GM21528 (cell line): ENCODE results near the gene CCDC192.
"Not testable (repeated sequence)": the region's sequence is repeated elsewhere in the genome, so short reads cannot be mapped to it uniquely, and the experiment has no call there.

Experiments used
- ATAC-seq: cut with Tn5 transposase; IDR thresholded peaks from one replicate; pipeline ENCODE4 v1.9.1; 2021; ENCODE audit warnings: mild to moderate bottlenecking, moderate library complexity; ENCODE audit not compliant: unreplicated experiment, low FRiP score

Gene CCDC192

DNA sequence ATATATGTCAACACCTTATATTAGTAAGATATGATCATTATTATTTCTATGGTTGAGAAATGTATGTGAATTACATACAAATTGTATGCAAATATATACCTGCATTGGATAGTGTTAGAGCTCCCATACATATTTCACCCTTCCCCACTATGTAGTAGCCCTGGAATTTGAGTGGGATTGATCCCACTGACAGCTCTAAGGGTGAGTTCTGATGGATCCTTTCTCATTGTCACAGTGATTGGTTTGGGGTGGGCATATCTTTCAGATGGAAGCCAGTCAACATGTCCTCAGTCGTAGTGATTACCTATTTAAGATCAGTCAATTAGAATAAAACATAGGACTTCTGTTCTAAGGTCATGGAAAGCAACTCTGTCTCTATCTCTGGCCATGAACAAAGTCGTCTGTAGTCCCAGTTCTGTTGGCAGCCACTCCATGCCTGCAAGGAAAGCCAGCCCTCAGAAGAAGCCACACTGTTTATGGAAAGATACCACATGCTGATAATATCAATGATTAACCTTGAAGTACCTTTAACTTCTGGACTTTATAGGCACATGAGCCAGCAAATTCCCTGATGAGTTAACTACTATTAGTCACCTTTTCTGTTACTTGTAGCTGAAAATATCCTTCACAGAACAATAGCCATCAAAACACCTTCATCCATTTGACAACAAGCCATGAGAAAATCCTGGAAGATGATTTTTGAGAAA is 5.1 kb upstream of the CCDC192 start:
- ATAC-seq: no peak

DNA sequence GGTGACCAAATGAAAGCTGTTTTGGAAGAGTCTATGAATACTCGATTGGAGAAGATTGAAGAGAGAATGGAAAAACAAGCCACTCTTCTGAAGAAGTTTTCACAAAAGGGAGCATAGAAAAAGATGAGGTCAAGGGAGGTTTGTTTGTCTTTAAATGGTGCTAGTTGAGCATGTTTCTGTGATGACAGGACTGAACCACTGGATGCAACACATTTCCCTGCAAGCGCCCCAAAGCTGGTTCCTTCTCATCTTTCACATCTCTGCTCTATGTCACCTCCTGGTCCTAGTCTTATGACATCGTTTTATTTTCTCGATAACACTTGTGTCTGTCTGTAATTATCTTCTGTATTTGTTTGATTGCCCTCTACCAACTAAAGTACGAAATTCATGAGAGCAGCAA is 3.8 kb upstream of the CCDC192 start:
- ATAC-seq: no peak

GRCh38 chr5:127700237-127700766 is 2.9 kb upstream of the CCDC192 start:
- no peak for ATAC-seq

- no peak for ATAC-seq
These were observed 757 bp upstream of the CCDC192 start for GRCh38 chr5:127702434-127702833.

GRCh38 chr5:127705120-127705892 is 2.1 kb downstream of the CCDC192 start:
- no peak for ATAC-seq

- ATAC-seq: no peak
These were observed 3.5 kb downstream of the CCDC192 start for GRCh38 chr5:127706691-127707090.

DNA sequence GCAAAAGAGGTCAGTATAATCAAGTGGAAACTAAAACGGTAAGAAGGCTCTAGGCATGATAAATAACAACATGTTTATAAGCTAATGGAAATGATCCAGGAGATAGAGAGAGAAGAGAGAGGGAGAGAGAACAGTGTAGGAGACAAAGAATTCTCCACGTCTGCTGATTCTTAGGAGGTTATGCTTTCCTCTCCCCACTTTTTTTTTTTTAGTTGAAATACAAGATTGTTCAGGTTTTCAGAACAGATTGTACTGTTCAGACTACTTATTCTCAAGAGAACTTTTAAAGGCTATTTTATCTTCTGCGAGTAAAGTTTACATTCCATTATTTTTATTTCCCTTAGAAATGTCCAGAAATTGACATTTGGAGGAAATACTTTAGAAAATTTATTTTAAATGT is 4.0 kb downstream of the CCDC192 start:
- no peak for ATAC-seq

DNA sequence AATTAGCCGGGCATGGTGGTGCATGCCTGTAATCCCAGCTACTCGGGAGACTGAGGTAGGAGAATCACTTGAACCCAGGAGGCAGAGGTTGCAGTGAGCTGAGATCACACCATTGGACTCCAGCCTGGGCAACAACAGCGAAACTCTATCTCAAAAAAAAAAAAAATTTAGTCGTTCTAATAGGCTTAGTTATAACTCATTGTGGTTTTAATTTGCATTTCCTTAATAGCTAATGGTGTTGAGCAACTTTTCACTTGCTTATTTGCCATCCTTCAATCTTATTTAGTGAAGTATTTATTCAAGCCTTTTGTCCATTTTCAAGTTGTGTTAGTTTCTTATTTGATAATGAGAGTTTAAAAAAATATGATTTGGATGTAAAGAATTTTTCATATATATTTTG is 9.9 kb downstream of the CCDC192 start:
- not testable (repeated sequence) for ATAC-seq

- ATAC-seq: no peak
These were observed 15.0 kb downstream of the CCDC192 start for GRCh38 chr5:127718181-127718580.

DNA sequence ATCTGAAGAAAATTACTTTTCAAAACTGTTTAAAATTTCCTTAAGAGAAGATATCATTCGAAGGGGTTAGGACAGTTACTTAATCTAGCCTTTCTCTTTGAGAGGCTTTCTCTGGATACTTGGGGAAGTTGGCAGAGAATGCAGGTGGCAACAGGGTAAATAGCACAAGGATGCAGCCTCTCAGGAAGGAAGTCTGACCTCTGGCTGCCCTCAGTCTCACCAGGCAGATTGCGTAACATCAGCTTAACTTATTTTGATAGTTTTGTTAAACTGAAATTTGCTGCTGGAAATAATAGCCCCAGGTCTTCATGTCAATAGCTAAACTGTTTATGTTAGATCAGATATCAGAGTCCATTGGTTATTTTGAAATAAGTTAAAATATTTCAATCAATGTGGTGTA is 20.4 kb downstream of the CCDC192 start:
- no peak for ATAC-seq

DNA sequence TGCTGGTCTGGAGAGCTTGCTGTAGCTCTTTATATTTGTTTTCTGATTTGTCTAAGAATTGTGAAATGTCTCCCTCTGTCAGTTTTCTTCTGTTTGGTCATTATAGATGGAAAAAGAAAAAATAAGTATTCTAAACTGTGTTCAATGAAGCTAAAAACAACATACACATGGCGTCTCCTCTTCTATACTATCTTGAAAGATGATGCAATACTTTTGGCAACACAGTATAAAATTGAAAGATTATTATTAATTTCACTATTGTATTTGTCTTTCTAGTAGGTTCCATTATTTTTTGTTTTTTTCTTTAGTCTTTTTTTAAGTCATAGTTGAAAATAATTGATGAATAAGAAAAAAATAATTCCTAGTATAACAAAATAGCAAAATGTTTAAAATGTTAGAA is 22.5 kb downstream of the CCDC192 start:
- no peak for ATAC-seq

- ATAC-seq: no peak
These were observed 29.8 kb downstream of the CCDC192 start for GRCh38 chr5:127732963-127733362.

GRCh38 chr5:127739348-127739747 is 36.2 kb downstream of the CCDC192 start:
- ATAC-seq: not testable (repeated sequence)

GRCh38 chr5:127739807-127740384 is 36.7 kb downstream of the CCDC192 start:
- no peak for ATAC-seq

- no peak for ATAC-seq
These were observed 38.2 kb downstream of the CCDC192 start for GRCh38 chr5:127741412-127741811.

DNA sequence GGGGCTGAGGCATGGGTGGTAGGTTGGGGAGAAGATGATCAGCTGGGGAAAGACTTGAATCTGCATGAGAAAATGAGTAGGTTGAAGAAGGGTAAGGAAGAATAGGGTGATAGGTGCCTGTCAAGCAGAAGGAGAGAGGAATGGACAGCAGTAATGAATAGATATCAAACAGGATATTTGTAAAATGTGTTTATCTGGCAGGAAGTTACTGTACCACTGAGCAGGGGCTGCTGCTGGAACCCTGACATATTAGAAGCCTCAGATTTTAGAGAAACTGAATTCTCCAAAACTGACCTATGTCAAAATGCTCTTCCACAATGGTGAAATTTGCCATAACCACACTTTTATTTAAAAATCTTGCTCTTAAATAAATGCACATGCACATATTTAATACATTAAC is 41.0 kb downstream of the CCDC192 start:
- no peak for ATAC-seq

DNA sequence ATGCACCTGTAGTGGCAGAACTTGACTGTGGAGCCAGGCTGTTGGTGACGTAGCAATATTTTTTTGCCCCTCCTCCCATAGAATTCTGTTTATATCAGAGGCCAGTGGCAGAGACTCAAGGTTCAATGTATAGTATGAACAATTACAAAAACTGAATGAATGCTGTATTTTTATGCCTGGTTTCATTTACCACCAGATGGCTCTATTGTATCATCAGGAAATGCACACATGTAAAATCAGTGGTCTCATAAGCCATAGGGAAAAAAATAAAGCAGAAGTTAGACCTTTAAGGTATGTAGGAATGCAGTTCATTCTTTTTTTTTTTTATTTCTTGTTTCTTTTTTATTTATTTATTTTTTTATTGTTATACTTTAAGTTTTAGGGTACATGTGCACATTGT is 43.6 kb downstream of the CCDC192 start:
- ATAC-seq: no peak

- not testable (repeated sequence) for ATAC-seq
These were observed 49.5 kb downstream of the CCDC192 start for GRCh38 chr5:127752503-127753265.

DNA sequence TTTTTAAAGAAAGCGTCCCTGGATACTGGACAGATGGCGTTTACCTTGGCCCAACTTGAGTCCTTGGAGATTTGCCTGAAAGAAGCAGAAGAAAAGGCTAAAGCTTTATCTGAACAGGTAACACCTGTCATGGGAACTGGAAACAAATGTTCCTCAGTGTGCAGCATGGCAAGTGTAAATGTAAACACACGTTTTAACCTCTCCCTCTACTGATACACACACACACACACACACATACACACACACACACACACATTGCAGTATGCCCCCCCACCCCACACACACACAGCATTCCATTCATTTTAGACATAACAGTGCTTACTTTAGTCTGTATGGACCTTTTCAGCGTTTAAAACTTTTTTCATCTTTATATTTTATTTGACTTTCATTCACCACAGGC is 51.1 kb downstream of the CCDC192 start:
- ATAC-seq: no peak

GRCh38 chr5:127754706-127755105 is 51.5 kb downstream of the CCDC192 start:
- ATAC-seq: no peak

DNA sequence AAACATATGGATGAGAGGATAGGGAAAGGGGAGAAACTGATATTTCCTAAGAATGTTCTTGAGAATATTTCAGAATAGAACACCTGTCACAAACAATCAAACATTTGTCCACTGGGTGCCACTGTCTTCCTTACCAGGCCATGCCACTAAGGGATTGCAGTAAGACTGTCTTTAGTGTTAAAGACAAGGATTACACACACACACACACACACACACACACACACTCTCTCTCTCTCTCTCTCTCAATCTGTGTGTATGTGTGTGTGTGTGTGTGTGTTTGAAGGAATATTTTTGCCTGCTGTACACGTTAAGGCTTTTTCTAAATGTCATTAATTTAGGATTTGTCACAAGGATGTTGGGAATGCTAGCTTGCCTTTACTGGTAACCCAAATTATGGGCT is 54.4 kb downstream of the CCDC192 start:
- peak; percentile 74 for ATAC-seq
